ENCODE measurements around the gene PRRG2. TPM values are rescaled to one million over a fixed set of nuclear protein-coding genes. Genes with fewer than 3 reads are reported as not detected.

The PRRG2 gene
- total and polyA plus RNA-seq, 2 of the 13 experiments (the other 11 are each of a cell fraction or from before 2014, with no cell fraction given), result 0.66 to 0.82 TPM

GRCh38 chr19:49594157-49594992 lies 13.3 kb downstream of the PRRG2 start:
- Histone ChIP-seq H3K27ac (ENCODE audit: extremely low read length, insufficient read depth, low read length) (no peak overlapping the region), H3K79me2 (ENCODE audit: insufficient read depth, low read length) (peaks cover 15% of the 10 kb centered on the region), H3K9ac (ENCODE audit: insufficient read depth, low read depth, low read length) (no peak overlapping the region), H3K9me3 (ENCODE audit: low read length) (no peaks in the 10 kb centered on the region), H3K4me1 (ENCODE audit: insufficient read depth, low read length) (peaks cover 20% of the 10 kb centered on the region), H3K36me3 (replicated peaks in 1 of 2; ENCODE audit: control insufficient read depth in 1 of 2, insufficient read depth in 2 of 2, low read length in 2 of 2) (peaks cover 3 to 25% of the 10 kb centered on the region in 2 experiments; a peak in 4 of 5 replicates), H3K4me3 (replicated peaks in 1 of 3; ENCODE audit: insufficient read depth in 1 of 3, low read depth in 2 of 3, low read length in 3 of 3) (no peak overlapping the region), H3K27me3 (ENCODE audit: control insufficient read depth in 1 of 2, insufficient read depth in 2 of 2, low read length in 2 of 2) (no peaks in the 10 kb centered on the region; a peak in 1 of 5 replicates), H2AFZ (ENCODE audit: low read length) (no peak overlapping the region), H4K20me1 (ENCODE audit: insufficient read depth, low read length) (0 out of 2 replicates have a peak, but pooled peaks cover 5% of the 10 kb centered on the region), H3K4me2 (ENCODE audit: low read depth, low read length) (no peak overlapping the region)
- TF ChIP-seq AGO2 (optimal IDR thresholded peaks at IDR 0.05; ENCODE audit: low read depth, low read length) (peak; percentile 52), RBFOX2 (IDR thresholded peaks at IDR 0.05; ENCODE audit: low read depth, low read length) (peak; percentile 44), ZNF367 (CRISPR knock-in tag; IDR thresholded peaks at IDR 0.05; ENCODE audit: borderline replicate concordance) (no peak), ZHX2 (IDR thresholded peaks at IDR 0.05; ENCODE audit: low read depth) (no peak), ZHX2 (CRISPR knock-in tag; IDR thresholded peaks at IDR 0.05; ENCODE audit: borderline replicate concordance) (no peak)
- no TSS peak for BruUV-seq (replicated peaks)
- ChIA-PET POLR2A (interaction anchor here (1.5 kb wide), 2 partner anchors 46 to 82 kb away, joined by 6 to 8 read pairs; partner anchors contain the start of genes PRMT1 and RRAS), CTCF (ENCODE audit: low intra/inter-chr PET ratio, low total read pairs) (no interaction called here)
- DNase-seq (ENCODE audit: low spot score) (no peak), ATAC-seq (no peak), FAIRE-seq (no peak)
- in situ Hi-C loops (cut with HindIII; ENCODE audit: extremely low pct_ligation_motif_present, low pct_unique_long_range_greater_than_20kb) (loop anchor here (10.0 kb wide), 1 partner anchor 80 kb away; the partner anchor contains the start of gene PRMT1), intact Hi-C loops (cut with micrococcal nuclease; ENCODE audit: unreplicated experiment) (no loop called here)
- 97% methylated on average over 35 of the region's 35 CpGs for WGBS (ENCODE audit: low lambda C conversion rate)

Data from HepG2 (cell line).